ENCODE data around the gene CEP112.

DNA sequence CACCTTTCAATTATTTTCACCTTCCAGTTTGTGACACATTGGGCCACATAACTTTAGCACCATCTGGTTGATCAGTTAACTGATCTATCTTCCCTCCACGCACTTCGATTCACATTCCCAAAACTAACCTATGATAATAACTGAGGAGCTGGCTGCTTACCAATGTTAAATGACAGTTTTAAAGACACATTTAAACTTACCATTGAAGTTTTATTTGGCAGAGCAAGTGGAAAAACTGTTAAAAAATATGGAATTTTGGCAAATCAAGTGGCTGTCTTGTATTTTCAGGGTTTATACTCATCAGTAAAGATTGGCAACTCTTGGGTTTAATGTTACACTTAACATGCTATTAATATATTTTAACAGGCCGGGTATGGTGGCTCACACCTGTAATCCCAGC, 42.7 kb upstream of the CEP112 start:
- TF ChIP-seq, protein P1, sequence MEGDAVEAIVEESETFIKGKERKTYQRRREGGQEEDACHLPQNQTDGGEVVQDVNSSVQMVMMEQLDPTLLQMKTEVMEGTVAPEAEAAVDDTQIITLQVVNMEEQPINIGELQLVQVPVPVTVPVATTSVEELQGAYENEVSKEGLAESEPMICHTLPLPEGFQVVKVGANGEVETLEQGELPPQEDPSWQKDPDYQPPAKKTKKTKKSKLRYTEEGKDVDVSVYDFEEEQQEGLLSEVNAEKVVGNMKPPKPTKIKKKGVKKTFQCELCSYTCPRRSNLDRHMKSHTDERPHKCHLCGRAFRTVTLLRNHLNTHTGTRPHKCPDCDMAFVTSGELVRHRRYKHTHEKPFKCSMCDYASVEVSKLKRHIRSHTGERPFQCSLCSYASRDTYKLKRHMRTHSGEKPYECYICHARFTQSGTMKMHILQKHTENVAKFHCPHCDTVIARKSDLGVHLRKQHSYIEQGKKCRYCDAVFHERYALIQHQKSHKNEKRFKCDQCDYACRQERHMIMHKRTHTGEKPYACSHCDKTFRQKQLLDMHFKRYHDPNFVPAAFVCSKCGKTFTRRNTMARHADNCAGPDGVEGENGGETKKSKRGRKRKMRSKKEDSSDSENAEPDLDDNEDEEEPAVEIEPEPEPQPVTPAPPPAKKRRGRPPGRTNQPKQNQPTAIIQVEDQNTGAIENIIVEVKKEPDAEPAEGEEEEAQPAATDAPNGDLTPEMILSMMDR (IDR thresholded peaks at IDR 0.05; ENCODE audit: low read depth, low read length, missing input control) = no peak
- no peak for TF ChIP-seq YY1 (IDR thresholded peaks at IDR 0.05)
- no peak for TF ChIP-seq HNF4A (conservative IDR thresholded peaks at IDR 0.05)
- TF ChIP-seq GABPA (IDR thresholded peaks at IDR 0.05 in 1 of 2, conservative IDR thresholded peaks at IDR 0.05 in 1 of 2) = no peak
- TF ChIP-seq, protein P2, sequence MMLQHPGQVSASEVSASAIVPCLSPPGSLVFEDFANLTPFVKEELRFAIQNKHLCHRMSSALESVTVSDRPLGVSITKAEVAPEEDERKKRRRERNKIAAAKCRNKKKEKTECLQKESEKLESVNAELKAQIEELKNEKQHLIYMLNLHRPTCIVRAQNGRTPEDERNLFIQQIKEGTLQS (IDR thresholded peaks at IDR 0.05) = no peak
- TF ChIP-seq, protein P3, sequence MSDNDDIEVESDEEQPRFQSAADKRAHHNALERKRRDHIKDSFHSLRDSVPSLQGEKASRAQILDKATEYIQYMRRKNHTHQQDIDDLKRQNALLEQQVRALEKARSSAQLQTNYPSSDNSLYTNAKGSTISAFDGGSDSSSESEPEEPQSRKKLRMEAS (IDR thresholded peaks at IDR 0.05) = no peak
- no peak for TF ChIP-seq SP1 (IDR thresholded peaks at IDR 0.05)
- TF ChIP-seq TAF1 (conservative IDR thresholded peaks at IDR 0.05) = no peak
- TF ChIP-seq RAD21 (IDR thresholded peaks at IDR 0.05) = no peak

Measured in liver (tissue), 3 donors.